Caco-2 (cell line): ENCODE data around the gene CHCHD6. TPM values are rescaled to one million over a fixed set of nuclear protein-coding genes. Genes with fewer than 3 reads are reported as not detected.

ENCODE experiments used
- BruUV-seq: library from RNA; stranded (reverse); fragments of 400-500 nt; replicated peaks from 2 replicates; lab custom pipeline; 2021; lab: Mats Ljungman, UMichigan
- CTCF ChIA-PET: fragments of 300-600 bp; sonication (Branson Sonifier 250); formaldehyde crosslinking; loops from one replicate; lab custom pipeline; 2022; ENCODE audit warnings: antibody characterized with exemption; lab: Charles Lee
- POLR2A ChIA-PET: fragments of 300-600 bp; sonication (Branson Sonifier 250); formaldehyde crosslinking; loops from one replicate; lab custom pipeline; 2022; ENCODE audit warnings: antibody characterized with exemption; lab: Charles Lee
- DNase-seq, 2 experiments: peaks; one replicate each; pipeline versions ENCODE4 v3.0.0 to v3.0.0-alpha.2; 2020 to 2022
- H3K27me3 ChIP-seq: replicated peaks from 2 replicates; pipeline ENCODE4 v1.6.0; 2011; ENCODE audit warnings: low read length; ENCODE audit not compliant: control insufficient read depth, insufficient read depth
- H3K36me3 ChIP-seq: 2 replicates; pipeline ENCODE4 v1.5.1; 2011; ENCODE audit warnings: low read length; ENCODE audit not compliant: control insufficient read depth, insufficient read depth
- H3K4me1 ChIP-seq: fragments of 250-450 bp; sonication (Bioruptor Pico); 2 replicates; pipeline ENCODE4 v1.5.1; 2020; ENCODE audit warnings: mild to moderate bottlenecking
- H3K4me3 ChIP-seq: 2 replicates; pipeline ENCODE4 v1.5.1; 2011; ENCODE audit warnings: low read depth, mild to moderate bottlenecking, control low read depth, low read length
- H3K9me3 ChIP-seq: fragments of 250-450 bp; sonication (Bioruptor Pico); 2 replicates; pipeline ENCODE4 v1.5.1; 2020; ENCODE audit warnings: mild to moderate bottlenecking, moderate library complexity
- H3K27ac Mint-ChIP-seq: one replicate; pipeline ENCODE4 v1.8.0; 2022; ENCODE audit warnings: mixed read lengths; ENCODE audit not compliant: unreplicated experiment
- H3K27me3 Mint-ChIP-seq: one replicate; pipeline ENCODE4 v1.8.0; 2022; ENCODE audit warnings: mixed read lengths; ENCODE audit not compliant: insufficient read depth, unreplicated experiment
- H3K36me3 Mint-ChIP-seq: one replicate; pipeline ENCODE4 v1.8.0; 2022; ENCODE audit warnings: mild to moderate bottlenecking, mixed read lengths; ENCODE audit not compliant: insufficient read depth, unreplicated experiment
- H3K4me1 Mint-ChIP-seq: one replicate; pipeline ENCODE4 v1.8.0; 2022; ENCODE audit warnings: low read depth, mixed read lengths; ENCODE audit not compliant: unreplicated experiment
- H3K4me3 Mint-ChIP-seq: one replicate; pipeline ENCODE4 v1.8.0; 2022; ENCODE audit warnings: mild to moderate bottlenecking, moderate library complexity, mixed read lengths; ENCODE audit not compliant: unreplicated experiment
- H3K9me3 Mint-ChIP-seq: one replicate; pipeline ENCODE4 v1.8.0; 2022; ENCODE audit warnings: mixed read lengths; ENCODE audit not compliant: unreplicated experiment
- intact Hi-C: fragments of 100-400 bp; cut with micrococcal nuclease; formaldehyde crosslinking; loops from one replicate; pipeline ENCODE4 v1.10.0; 2022; ENCODE audit not compliant: unreplicated experiment
- total RNA-seq: library from RNA; stranded (reverse); gene quantifications from 2 replicates; pipeline ENCODE4 v1.2.3, GENCODE V29; 2022
- TF ChIP-seq, protein P1 (sequence below), 2 experiments: fragments of 200-600 bp in 1 of 2; IDR thresholded peaks; 1 replicate in 1 of 2; 2 replicates in 1 of 2; pipeline versions ENCODE4 v1.5.1 to v1.8.0; 2011 to 2022; ENCODE audit warnings: antibody characterized with exemption in 1 of 2, control low read depth in 1 of 2, inconsistent platforms in 1 of 2, low read depth in 1 of 2, low read length in 1 of 2, mild to moderate bottlenecking in 1 of 2, moderate library complexity in 1 of 2; ENCODE audit not compliant: insufficient read depth in 1 of 2, severe bottlenecking in 1 of 2, unreplicated experiment in 1 of 2

Gene CHCHD6
- total RNA-seq, 1 experiment from 2014 or later: 49.5 TPM

DNA sequence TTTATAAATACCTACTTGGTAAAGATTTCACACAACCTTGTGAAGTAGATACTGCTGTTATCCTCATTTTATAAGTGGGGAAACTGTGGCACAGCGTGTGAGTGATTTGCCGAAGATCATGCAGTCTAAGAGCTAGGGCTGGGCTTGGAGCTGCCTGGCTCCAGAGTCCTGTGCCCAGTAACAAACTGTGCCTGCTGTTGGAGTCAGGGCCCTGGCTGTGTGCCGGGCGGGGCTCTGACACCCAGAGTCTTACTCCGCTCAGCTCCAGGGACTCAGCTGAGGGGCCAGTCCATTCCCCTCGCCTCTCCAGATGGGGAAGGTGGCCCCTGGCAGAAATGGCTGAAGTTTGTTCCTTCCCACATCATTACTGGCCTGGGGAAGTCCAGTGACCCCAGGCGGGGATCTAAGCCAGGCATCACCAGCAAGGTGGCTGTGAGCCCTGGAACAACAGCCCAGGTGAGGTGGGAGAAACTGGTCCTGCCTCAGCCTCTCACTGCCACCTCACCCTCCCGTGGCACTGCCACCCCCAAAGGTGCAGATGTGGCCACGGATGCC, 261.6 kb downstream of the CHCHD6 start:
- Histone ChIP-seq H3K36me3 (no peaks in the 10 kb centered on the region; the same call in 1 of the 2 replicates), H3K27me3 (no peaks in the 10 kb centered on the region), H3K4me3 (no peak overlapping the region), H3K9me3 (no peaks in the 10 kb centered on the region), H3K4me1 (peaks cover 6% of the 10 kb centered on the region; the same call in 1 of the 2 replicates)
- no peak for DNase-seq
- H3K36me3 Mint-ChIP-seq: peaks cover 12% of the 10 kb centered on the region
- ChIA-PET CTCF (no interaction called here), POLR2A (no interaction called here)
- no peaks in the 10 kb centered on the region for H3K9me3 Mint-ChIP-seq
- H3K4me3 Mint-ChIP-seq: no peak overlapping the region
- intact Hi-C loops: loop anchor here (5.0 kb wide), 1 partner anchor 213 kb away; no protein-coding TSS in a partner anchor
- BruUV-seq: no TSS peak
- H3K27ac Mint-ChIP-seq: no peak overlapping the region
- no peaks in the 10 kb centered on the region for H3K27me3 Mint-ChIP-seq
- peaks cover 13% of the 10 kb centered on the region for H3K4me1 Mint-ChIP-seq
- TF ChIP-seq, protein P1, sequence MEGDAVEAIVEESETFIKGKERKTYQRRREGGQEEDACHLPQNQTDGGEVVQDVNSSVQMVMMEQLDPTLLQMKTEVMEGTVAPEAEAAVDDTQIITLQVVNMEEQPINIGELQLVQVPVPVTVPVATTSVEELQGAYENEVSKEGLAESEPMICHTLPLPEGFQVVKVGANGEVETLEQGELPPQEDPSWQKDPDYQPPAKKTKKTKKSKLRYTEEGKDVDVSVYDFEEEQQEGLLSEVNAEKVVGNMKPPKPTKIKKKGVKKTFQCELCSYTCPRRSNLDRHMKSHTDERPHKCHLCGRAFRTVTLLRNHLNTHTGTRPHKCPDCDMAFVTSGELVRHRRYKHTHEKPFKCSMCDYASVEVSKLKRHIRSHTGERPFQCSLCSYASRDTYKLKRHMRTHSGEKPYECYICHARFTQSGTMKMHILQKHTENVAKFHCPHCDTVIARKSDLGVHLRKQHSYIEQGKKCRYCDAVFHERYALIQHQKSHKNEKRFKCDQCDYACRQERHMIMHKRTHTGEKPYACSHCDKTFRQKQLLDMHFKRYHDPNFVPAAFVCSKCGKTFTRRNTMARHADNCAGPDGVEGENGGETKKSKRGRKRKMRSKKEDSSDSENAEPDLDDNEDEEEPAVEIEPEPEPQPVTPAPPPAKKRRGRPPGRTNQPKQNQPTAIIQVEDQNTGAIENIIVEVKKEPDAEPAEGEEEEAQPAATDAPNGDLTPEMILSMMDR (IDR thresholded peaks at IDR 0.05; ENCODE audit: insufficient read depth in 1 of 2, low read depth in 1 of 2, low read length in 1 of 2, severe bottlenecking in 1 of 2, unreplicated experiment in 1 of 2): no peak

DNA sequence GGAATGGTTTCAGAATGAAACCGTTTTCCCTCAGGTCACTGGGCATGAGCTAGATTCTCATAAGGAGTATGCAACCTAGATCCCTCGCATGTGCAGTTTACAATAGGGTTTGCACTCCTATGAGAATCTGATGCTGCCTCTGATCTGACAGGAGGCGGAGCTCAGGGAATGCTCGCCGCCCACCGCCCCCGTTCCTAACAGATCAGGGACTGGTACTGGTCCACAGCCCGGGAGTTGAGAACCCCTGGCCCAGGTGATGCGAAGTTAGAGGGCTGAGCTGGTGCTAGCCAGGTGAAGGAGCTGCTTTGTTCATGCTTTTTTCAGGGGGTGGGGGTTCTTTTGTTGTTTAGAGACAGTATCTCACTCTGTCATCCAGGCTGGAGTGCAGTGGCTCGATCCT, 263.3 kb downstream of the CHCHD6 start:
- Histone ChIP-seq H3K9me3 (no peaks in the 10 kb centered on the region), H3K4me3 (no peak overlapping the region), H3K36me3 (no peaks in the 10 kb centered on the region), H3K4me1 (peaks cover 6% of the 10 kb centered on the region; the same call in 1 of the 2 replicates), H3K27me3 (no peaks in the 10 kb centered on the region)
- H3K27me3 Mint-ChIP-seq: no peaks in the 10 kb centered on the region
- peaks cover 12% of the 10 kb centered on the region for H3K36me3 Mint-ChIP-seq
- intact Hi-C loops: loop anchor here (5.0 kb wide), 1 partner anchor 215 kb away; no protein-coding TSS in a partner anchor
- ChIA-PET POLR2A (no interaction called here), CTCF (no interaction called here)
- no TSS peak for BruUV-seq
- DNase-seq: no peak
- no peaks in the 10 kb centered on the region for H3K9me3 Mint-ChIP-seq
- TF ChIP-seq, protein P1 (IDR thresholded peaks at IDR 0.05; ENCODE audit: insufficient read depth in 1 of 2, low read depth in 1 of 2, low read length in 1 of 2, severe bottlenecking in 1 of 2, unreplicated experiment in 1 of 2): no peak
- no peak overlapping the region for H3K27ac Mint-ChIP-seq
- H3K4me1 Mint-ChIP-seq: peaks cover 13% of the 10 kb centered on the region
- H3K4me3 Mint-ChIP-seq: no peak overlapping the region

DNA sequence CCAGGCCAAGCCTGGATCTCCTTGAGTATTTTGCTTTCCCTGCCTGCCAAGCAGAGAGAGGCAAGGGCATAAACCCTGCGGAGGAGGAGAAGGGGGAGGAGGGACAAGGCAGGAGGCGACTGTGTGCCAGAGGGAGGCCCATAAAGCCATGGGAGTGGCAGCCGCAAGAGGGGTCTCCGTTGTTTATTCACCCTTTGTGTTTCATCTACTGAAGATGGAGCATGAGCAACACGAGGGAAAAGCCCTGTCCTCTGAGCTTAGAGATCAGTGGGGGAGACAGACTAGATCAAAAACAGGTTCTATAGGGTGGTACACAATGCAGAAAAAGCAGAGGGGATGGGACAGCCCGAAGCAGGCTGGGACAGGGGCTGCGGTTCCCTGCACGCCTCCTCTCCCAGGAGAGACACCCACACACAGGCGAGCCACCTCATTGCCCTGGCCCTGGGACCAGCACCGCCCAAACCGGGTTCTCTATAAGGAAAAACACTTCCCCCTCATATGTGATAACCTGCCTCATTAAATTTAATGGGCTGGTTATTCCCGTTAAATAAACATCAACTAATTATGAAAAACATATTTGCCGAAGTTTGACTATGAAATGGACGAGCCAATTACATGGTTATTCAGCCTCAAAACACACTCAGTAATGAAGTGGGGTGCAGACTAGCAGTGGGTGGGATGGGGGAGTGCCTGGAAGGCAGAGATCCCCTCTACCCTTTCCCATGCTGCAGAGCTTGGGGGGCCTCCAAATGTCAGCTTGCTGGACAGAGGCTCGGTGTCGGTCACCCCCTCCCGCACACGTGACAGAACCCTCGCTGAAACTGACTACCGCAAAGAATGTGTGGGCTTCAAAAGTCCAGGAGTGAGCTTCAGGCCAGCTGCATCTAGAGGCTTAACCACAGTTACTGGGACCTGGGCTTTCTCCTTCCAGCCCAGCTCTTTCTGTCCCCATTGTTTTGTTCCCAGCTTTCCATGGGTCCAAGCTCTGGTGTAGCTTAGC, 264.7 kb downstream of the CHCHD6 start:
- H3K4me3 ChIP-seq: no peak overlapping the region
- Mint-ChIP-seq H3K4me3 (no peak overlapping the region), H3K36me3 (peaks cover 17% of the 10 kb centered on the region), H3K4me1 (peaks cover 13% of the 10 kb centered on the region), H3K9me3 (no peaks in the 10 kb centered on the region), H3K27ac (no peak overlapping the region), H3K27me3 (no peaks in the 10 kb centered on the region)
- DNase-seq: no peak
- no peaks in the 10 kb centered on the region; the same call in 1 of the 2 replicates for H3K36me3 ChIP-seq
- intact Hi-C loops: loop anchor here (5.0 kb wide), 1 partner anchor 216 kb away; no protein-coding TSS in a partner anchor
- H3K4me1 ChIP-seq: peaks cover 2% of the 10 kb centered on the region; the same call in 1 of the 2 replicates
- no TSS peak for BruUV-seq
- ChIA-PET POLR2A (no interaction called here), CTCF (interaction anchor here (0.7 kb wide), 1 partner anchor 286 kb away, joined by 4 read pairs; no protein-coding TSS in a partner anchor)
- H3K9me3 ChIP-seq: no peaks in the 10 kb centered on the region; the same call in 1 of the 2 replicates
- H3K27me3 ChIP-seq: no peaks in the 10 kb centered on the region
- TF ChIP-seq, protein P1 (IDR thresholded peaks at IDR 0.05; ENCODE audit: insufficient read depth in 1 of 2, low read depth in 1 of 2, low read length in 1 of 2, severe bottlenecking in 1 of 2, unreplicated experiment in 1 of 2): no peak
